HG03196 (cell line): ENCODE measurements around the gene DRC7.
"Not testable (repeated sequence)": the region's sequence is repeated elsewhere in the genome, so short reads cannot be mapped to it uniquely, and the experiment has no call there.

ENCODE experiments used
- ATAC-seq: cut with Tn5 transposase; IDR thresholded peaks from one replicate; pipeline ENCODE4 v1.9.1; 2021; ENCODE audit not compliant: unreplicated experiment

The DRC7 gene

DNA sequence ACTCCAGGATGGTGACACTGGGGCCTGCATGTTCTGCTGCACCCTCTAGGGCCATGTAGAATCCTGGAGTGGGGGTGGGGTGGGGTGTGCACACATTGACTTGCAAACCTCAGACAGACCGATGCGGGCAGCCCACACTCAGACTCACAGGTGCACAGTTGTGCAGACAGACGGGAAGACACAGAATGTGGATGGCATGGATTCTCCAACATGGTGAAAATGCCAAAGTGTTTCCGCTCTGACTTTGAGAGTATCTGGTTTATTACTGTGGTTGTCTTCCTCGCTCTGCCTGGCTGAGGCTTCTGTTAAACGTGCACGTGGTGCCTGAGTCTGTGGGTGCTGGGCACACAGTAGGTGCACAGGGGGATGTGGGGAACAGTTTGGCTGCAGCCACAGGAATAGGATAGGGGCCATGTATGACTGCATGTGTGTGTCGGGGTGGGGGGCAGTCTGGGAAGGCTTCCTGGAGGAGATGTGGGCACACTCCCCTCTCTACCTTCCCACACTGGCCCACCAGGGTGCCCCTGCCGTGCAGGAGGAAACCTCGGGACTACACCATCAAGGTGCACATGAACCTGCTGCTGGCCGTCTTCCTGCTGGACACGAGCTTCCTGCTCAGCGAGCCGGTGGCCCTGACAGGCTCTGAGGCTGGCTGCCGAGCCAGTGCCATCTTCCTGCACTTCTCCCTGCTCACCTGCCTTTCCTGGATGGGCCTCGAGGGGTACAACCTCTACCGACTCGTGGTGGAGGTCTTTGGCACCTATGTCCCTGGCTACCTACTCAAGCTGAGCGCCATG lies 35.5 kb upstream of the DRC7 start:
- ATAC-seq: no peak

DNA sequence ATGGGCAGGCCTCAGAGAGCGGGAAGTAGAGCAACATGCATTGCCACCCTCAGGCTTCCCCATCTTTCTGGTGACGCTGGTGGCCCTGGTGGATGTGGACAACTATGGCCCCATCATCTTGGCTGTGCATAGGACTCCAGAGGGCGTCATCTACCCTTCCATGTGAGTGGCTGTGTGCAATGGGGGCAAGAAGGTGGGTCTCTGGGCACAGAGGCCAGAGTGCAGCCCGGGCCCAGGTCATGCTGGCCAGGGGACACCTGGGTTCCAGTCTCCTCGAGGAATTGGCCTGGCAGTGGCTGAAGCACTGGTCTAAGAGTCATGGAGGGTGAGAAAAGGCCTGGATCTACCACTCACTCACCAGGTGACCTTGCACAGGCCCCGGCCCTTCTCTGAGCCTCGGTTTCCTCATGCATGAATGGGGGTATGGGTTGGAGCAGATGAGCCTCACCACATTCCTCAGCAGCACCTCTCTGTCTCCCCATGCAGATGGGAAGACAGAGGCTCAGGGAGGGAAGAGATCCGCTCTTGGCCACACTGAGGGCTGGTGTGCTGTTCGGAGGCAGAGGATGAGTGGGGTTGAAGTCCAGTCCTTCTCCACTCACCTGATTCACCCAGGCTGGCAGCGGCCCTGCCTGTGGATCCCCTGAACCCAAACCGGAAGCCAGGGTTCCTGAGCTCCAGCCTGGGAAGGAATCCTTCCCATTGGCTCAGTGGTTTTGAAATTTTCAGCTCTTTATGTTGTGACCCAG lies 33.7 kb upstream of the DRC7 start:
- no peak for ATAC-seq

DNA sequence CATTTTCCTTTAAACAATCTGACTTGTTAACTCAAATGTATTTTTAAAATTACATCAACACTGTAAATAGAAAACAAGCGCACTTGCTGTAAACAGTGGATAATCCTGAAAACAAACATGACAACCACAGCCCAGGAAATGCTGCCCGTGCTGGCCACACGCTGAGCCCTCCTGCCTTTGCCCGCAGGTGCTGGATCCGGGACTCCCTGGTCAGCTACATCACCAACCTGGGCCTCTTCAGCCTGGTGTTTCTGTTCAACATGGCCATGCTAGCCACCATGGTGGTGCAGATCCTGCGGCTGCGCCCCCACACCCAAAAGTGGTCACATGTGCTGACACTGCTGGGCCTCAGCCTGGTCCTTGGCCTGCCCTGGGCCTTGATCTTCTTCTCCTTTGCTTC lies 33.1 kb upstream of the DRC7 start:
- ATAC-seq: no peak

DNA sequence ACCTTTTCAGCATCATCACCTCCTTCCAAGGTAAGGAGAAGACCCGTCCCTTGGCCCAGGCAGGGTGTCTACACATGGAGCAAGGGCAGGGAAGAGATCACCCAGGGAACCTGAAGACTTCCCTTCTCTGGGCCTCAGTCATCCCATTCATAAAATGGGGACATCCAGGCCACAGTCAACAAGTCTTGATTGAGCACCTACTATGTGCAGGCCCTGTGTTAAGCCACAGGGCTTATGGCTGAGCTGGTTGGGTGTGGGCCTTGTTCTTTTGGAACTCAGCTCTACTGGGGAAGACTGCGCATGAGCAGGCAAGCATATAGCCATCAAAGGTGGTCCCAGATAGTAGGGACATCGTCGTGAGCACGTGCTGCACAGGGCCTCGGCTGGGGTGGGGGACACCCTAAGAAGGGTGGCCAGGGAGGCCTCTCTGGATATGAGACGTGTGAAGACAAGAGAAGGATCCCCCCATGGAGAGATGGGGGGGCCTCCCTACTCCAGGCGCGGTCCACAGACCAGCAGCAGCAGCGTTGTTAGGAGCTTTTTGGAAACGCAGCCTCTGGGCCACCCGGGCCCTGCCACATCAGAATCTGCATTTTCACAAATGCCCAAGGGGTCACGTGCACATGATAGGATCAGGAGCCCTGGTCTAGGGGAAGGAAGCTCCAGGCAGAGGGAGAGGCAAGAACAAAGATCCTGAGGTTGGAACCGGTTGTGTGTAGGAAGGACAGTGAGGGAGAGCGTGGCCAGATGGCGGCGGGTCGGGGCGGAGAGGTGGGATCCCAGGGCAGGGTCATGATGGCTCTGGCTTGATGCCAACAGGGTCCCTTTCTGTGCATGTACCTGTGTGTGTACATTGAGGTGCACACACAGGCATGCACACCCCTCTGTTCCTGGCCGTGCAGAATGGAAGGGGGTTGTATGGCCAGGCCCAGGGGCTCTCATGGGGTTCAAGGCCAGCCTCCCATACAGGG lies 32.4 kb upstream of the DRC7 start:
- ATAC-seq: no peak

DNA sequence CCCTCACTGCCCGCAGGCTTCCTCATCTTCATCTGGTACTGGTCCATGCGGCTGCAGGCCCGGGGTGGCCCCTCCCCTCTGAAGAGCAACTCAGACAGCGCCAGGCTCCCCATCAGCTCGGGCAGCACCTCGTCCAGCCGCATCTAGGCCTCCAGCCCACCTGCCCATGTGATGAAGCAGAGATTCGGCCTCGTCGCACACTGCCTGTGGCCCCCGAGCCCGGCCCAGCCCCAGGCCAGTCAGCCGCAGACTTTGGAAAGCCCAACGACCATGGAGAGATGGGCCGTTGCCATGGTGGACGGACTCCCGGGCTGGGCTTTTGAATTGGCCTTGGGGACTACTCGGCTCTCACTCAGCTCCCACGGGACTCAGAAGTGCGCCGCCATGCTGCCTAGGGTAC lies 31.2 kb upstream of the DRC7 start:
- ATAC-seq: no peak

DNA sequence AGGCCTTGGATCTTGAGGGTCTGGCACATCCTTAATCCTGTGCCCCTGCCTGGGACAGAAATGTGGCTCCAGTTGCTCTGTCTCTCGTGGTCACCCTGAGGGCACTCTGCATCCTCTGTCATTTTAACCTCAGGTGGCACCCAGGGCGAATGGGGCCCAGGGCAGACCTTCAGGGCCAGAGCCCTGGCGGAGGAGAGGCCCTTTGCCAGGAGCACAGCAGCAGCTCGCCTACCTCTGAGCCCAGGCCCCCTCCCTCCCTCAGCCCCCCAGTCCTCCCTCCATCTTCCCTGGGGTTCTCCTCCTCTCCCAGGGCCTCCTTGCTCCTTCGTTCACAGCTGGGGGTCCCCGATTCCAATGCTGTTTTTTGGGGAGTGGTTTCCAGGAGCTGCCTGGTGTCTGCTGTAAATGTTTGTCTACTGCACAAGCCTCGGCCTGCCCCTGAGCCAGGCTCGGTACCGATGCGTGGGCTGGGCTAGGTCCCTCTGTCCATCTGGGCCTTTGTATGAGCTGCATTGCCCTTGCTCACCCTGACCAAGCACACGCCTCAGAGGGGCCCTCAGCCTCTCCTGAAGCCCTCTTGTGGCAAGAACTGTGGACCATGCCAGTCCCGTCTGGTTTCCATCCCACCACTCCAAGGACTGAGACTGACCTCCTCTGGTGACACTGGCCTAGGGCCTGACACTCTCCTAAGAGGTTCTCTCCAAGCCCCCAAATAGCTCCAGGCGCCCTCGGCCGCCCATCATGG lies 30.5 kb upstream of the DRC7 start:
- ATAC-seq: no peak

DNA sequence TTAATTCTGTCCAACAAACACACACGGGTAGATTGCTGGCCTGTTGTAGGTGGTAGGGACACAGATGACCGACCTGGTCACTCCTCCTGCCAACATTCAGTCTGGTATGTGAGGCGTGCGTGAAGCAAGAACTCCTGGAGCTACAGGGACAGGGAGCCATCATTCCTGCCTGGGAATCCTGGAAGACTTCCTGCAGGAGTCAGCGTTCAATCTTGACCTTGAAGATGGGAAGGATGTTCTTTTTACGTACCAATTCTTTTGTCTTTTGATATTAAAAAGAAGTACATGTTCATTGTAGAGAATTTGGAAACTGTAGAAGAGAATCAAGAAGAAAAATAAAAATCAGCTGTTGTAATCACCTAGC lies 30.0 kb upstream of the DRC7 start:
- no peak for ATAC-seq

DNA sequence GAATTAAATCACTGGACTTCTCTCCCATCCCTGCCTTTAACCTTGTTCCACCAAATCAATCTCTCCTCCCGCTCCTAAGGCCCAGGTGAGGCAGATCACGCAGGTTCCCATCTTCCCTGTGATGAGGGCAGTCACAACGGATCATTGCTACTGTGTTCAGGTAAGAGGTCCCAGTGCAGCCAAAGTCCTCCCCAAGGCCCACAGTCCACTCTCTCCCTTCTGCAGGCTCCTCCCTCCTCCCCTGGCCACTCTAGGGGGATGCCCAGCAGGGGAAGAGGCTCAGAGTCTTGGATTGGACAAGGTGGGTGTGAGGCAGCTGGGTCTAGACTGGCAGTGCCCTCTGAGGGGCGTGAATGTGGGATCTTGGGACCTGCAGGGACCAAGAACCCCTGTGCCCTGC lies 29.1 kb upstream of the DRC7 start:
- ATAC-seq: no peak

DNA sequence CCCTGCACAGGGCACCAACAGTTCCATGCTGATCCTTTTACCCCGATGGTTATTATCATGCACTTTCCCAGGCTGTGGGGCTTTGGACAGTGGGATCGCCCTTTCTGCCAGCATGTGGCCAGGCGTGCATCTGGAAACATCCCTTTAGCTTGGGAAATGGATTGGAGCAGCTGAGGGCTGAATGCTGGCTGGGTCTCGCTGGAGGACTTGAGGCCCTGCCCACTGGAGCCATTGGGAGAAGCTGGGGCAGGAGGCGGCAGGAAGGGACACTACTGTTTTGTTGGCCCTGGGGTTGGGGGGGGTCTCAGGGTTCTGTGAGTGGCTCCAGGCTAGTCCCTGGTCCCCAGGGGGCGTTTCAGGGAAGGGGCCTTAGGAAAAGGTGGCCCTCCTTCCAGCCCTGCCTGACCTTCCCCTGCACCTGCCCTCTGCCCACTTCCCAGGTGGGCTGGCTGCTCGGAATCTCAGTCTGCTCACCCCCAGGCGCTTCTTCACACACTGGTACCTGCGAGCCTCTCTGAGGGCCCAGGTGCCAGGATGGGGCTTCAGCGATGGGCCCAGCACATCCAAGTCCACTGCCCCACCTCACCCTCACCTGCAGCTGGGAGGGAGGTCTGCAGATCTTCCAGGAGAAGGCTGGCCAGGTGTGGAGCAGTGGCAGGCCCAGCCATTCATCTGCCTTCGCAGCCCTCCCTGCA lies 28.1 kb upstream of the DRC7 start:
- no peak for ATAC-seq

DNA sequence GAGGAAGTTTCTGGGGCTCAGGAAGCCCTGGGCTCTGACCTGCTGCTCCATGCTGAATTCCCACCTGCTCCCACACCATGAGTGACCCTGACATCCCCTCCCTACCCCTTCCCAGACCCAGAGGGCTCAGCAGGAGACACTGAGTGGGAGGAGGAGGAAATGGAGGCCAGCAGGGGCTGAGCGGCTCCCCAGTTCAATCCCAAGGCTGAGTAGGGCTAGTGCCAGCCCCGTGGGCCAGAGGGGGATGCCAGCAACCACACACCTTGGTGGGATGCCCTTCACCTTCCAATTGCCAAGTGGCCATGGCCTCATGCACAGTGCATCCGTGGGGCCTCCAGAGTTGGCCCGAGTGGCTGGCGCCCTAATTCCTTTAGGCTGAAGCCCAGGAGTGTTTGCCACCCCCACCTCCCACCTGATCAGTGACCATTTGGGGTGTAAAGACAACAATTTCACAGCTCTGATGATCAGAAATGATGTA lies 27.5 kb upstream of the DRC7 start:
- no peak for ATAC-seq

DNA sequence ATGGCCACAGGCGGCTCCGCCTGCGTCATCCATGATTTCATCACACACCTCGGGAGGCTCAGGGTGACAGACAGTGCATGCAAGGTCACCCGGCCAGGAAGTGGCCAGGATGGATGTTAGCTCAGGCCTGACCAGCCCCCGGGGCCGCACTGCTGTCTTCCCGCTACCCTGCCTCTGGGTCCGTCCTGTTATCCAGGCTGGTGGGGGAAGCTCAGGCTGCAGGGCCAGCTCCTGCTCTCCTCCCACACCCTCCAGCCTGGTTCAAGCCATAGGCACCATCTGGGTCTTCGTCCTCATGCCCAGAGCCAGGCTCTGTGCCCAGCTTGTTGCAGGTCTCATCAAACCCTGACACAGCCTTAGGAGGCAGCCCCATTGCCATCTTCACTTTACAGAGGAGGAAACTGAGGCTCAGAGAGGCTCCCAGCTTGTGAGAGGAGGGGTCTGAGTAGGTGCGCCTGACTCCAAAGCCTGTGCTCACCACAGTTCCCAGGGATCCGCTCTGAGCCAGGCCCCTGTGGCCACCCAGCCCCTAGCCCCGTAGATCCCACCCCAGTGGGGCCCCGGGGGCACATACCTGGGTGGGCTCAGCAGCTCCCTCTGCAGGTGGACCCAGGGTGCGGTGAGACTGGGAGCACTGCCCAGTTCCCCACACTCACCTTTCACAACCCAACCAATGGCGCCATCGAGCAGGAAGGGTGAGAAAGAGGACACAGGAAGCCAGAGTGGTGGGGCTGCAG lies 26.9 kb upstream of the DRC7 start:
- no peak for ATAC-seq

DNA sequence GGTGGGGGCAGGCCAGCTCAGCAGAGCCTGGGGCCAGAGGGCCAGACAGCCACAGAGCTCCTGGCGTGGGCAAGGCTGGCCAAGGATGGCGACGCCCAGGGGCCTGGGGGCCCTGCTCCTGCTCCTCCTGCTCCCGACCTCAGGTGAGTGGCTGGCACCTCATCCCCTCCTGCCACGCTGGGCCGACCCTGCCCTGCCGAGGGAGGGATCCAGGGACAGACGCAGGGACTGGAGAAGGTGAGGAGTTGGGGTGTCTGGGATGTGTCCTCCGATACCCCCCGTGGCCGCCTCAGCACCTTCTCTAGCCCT lies 26.4 kb upstream of the DRC7 start, which contains the start of gene ADGRG3:
Gene ADGRG3 (plus strand): TSS at position 44 of the 309 bp plus-strand sequence. CDS start 42 bp downstream, at position 86.
- no peak for ATAC-seq

DNA sequence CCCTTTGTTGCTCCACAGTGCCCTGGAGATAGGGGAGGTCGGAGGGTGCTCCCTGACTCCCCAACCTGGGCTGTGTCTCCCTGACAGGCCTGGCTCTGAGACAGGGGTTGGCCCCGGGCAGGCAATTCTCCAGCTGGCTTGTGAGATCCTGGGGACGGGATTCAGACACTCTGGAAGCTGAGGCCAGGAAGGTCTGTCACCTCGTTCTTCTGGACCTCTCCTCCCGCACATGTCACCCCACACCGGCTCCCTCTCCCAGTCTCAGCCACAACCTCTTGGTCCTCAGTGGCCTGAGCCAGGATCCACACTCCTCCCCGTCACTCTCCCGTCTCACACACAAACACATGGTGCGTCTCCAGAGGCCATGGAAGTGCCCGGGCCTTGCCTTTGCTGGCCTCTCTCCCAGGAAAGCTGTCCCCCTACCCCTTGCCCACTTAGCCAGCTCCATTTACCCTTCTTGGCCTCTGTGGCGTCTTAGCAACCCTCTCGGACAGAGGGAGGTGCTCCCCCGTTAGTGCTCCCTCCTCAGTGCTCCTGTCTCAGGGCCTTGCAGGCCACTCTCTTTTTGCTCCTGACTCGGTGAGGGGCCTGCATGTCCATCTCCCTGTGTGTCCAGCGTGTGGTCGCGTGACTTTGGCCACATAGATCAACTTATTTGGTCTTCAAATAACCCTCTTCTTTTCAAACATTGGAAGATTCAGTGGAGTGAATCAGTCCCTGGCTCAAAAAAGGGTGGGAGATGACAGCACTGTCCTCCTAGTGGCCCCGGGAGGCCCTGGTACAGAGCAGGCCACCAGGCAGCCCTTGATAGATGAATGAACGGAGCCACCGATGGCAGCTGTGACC lies 25.8 kb upstream of the DRC7 start:
- ATAC-seq: no peak

DNA sequence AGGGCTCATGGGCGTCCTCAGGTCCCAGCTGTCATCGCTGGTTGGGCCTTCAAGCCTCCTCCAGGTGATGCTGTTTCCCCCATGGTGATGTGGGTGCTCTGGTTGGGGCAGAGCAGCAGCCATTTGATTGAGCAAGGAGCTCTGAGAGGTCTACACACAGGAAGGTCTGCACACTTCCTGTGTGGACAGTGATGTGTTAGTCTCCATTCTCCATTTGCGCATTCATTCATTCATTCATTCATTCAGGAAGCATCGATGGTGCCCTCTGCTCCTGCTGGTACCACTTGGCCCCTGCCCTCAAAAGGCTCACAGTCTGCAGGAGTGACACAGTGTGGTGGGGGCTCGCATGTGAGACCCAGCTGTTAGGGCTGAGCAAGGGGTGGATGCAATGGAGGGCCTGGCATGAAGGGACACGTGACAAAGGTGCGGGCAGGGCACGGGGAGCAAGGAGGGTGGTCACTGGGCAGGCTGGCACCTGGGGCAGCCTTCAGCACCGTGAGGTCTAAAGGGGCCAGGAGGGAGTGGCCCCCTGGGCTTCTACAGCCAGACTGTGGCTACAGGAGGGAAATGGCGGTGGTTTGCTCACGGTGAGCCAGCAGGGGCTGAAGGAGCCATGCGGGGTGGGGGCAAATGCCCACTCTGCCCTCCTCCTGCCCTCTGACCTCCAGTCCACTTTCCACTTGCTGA lies 25.0 kb upstream of the DRC7 start:
- no peak for ATAC-seq

DNA sequence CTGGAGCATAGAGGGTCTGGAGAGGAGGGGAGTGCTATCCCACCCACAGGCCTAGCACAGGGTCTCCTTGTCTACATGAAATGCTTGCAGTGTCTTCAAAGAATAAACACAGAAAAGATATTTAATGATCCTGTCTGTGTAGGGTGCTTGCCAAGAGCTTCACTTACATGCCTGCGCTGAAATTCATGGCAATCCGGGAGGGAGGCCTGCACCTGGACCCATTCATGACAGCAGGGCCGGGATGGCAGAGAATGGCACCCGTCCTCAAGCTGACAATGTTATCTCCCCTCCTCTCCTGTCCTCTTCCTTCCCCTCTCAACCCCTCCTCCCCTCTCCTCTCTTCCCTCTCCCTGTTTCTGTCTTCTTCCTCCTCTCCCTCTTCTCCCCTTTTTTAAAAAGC lies 24.4 kb upstream of the DRC7 start:
- no peak for ATAC-seq

DNA sequence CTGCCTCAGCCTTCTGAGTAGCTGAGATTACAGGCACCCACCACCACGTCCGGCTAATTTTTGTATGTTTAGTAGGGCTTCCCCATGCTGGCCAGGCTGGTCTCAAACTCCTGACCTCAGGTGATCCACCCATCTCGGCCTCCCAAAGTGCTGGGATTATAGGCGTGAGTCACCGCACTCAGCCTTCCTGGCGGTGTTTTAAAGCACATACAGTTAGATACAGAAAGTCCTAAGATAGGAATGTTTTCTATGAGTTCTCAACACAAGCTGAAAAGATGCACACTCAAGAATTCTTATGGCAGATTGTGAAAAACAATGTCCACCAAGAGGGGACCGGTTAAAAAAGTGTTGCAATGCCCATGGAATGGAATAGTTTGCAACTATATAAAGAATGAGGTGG lies 23.2 kb upstream of the DRC7 start:
- ATAC-seq: not testable (repeated sequence)

DNA sequence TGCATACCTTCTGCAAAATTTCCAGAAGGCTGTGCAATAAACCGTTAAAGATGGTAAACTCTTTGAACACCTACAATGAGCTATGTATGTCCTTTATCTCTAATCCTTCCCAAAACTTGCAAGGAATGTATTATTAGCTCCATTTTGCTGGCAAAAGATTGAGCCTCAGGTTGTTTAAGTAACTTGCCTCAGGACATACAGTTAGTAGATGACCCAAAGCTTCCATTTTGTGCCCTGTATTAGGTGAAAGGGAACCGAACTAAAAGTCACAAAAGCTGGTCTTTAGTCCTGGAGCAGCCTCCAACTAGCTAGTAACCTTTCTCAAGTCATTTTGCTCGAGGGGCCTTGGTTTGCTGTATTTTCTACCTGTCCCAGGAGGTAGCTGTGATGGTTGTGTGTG lies 22.2 kb upstream of the DRC7 start:
- ATAC-seq: no peak

DNA sequence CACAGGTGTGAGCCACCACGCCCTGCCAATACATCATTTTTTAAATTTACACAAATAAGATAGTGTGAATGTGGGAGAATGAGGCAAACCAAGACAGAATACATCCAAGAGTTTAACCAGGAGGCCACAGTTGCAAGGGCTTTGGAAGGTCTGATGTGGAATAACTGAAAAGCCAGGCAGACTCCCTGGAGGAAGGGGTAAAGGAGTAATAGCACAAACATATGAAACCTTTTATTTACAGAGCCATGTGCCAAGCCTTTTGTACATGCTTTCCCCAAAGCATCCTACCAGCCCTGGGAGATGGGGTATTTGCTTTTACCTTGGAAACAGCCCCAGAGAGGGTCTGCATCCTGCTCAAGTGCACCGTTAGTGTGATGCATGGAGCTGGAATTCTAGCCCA lies 21.8 kb upstream of the DRC7 start:
- ATAC-seq: no peak
